GM23338 (cell line): ENCODE results near the gene CD99L2. TPM values are rescaled to one million over a fixed set of nuclear protein-coding genes. Genes with fewer than 3 reads are reported as not detected.

Experiments
- ATAC-seq: fragments of 200-7000 bp; cut with Tn5 transposase; 3 replicates; pipeline ENCODE4 v1.9.1; 2020
- DNase-seq: peaks from one replicate; pipeline ENCODE4 v3.0.0-alpha.2; 2015; ENCODE audit warnings: low spot score
- H2AFZ ChIP-seq: fragments of 200-600 bp; sonication (generic); 2 replicates; pipeline ENCODE4 v1.8.0; 2016; ENCODE audit warnings: antibody characterized with exemption, mild to moderate bottlenecking, moderate library complexity
- H3F3A ChIP-seq: fragments of 200-600 bp; sonication (generic); replicated peaks from 2 replicates; pipeline ENCODE4 v1.8.0; 2017; ENCODE audit warnings: antibody characterized with exemption, mixed run types, low read depth
- H3K27ac ChIP-seq: fragments of 200-600 bp; sonication (generic); 2 replicates; pipeline ENCODE4 v1.6.1; 2016; ENCODE audit warnings: low read depth
- H3K27me3 ChIP-seq: fragments of 200-600 bp; sonication (generic); 2 replicates; pipeline ENCODE4 v1.8.0; 2016; ENCODE audit warnings: mild to moderate bottlenecking, mixed run types, moderate library complexity; ENCODE audit not compliant: insufficient read depth
- H3K36me3 ChIP-seq: fragments of 200-600 bp; sonication (generic); 2 replicates; pipeline ENCODE4 v1.8.0; 2016; ENCODE audit warnings: mild to moderate bottlenecking; ENCODE audit not compliant: insufficient read depth
- H3K4me1 ChIP-seq: fragments of 200-600 bp; sonication (generic); 2 replicates; pipeline ENCODE4 v1.8.0; 2016; ENCODE audit warnings: mild to moderate bottlenecking, moderate library complexity; ENCODE audit not compliant: insufficient read depth
- H3K4me2 ChIP-seq: fragments of 200-600 bp; sonication (generic); 2 replicates; pipeline ENCODE4 v1.7.1; 2017; ENCODE audit warnings: mixed run types
- H3K4me3 ChIP-seq: fragments of 200-600 bp; sonication (generic); 2 replicates; pipeline ENCODE4 v1.6.1; 2016; ENCODE audit warnings: mixed run types
- H3K79me2 ChIP-seq: fragments of 200-600 bp; sonication (generic); replicated peaks from 2 replicates; pipeline ENCODE4 v1.8.0; 2017; ENCODE audit warnings: mild to moderate bottlenecking; ENCODE audit not compliant: insufficient read depth
- H3K9me2 ChIP-seq: fragments of 200-600 bp; sonication (generic); 2 replicates; pipeline ENCODE4 v1.8.0; 2017; ENCODE audit not compliant: insufficient read depth
- H4K20me1 ChIP-seq: fragments of 200-600 bp; sonication (generic); replicated peaks from 2 replicates; pipeline ENCODE4 v1.8.0; 2017; ENCODE audit warnings: mild to moderate bottlenecking; ENCODE audit not compliant: insufficient read depth
- H3K27ac Mint-ChIP-seq: 2 replicates; pipeline ENCODE4 v1.8.0; 2020; ENCODE audit warnings: inconsistent platforms, mild to moderate bottlenecking, moderate library complexity, mixed read lengths
- H3K27me3 Mint-ChIP-seq: 3 replicates; pipeline ENCODE4 v1.8.0; 2022; ENCODE audit warnings: low read depth, mild to moderate bottlenecking, moderate library complexity, mixed read lengths, inconsistent platforms; ENCODE audit not compliant: insufficient read depth, poor library complexity
- H3K36me3 Mint-ChIP-seq: 3 replicates; pipeline ENCODE4 v1.8.0; 2021; ENCODE audit warnings: low read depth, mild to moderate bottlenecking, inconsistent platforms, moderate library complexity, mixed read lengths
- H3K4me1 Mint-ChIP-seq: 3 replicates; pipeline ENCODE4 v1.8.0; 2020; ENCODE audit warnings: mild to moderate bottlenecking, inconsistent platforms, mixed read lengths
- H3K4me3 Mint-ChIP-seq: 3 replicates; pipeline ENCODE4 v1.8.0; 2021; ENCODE audit warnings: moderate library complexity, mild to moderate bottlenecking, inconsistent platforms, mixed read lengths
- H3K9me3 Mint-ChIP-seq: 3 replicates; pipeline ENCODE4 v1.8.0; 2020; ENCODE audit warnings: moderate library complexity, mild to moderate bottlenecking, inconsistent platforms, mixed read lengths
- CREB1 ChIP-seq: fragments of 250-450 bp; sonication (Bioruptor Pico); IDR thresholded peaks from 2 replicates; pipeline ENCODE4 v1.5.0; 2020; ENCODE audit warnings: low read depth, mild to moderate bottlenecking, moderate library complexity
- EZH2 ChIP-seq: fragments of 200-600 bp; sonication (generic); IDR thresholded peaks from one replicate; pipeline ENCODE4 v1.8.0; 2017; ENCODE audit warnings: antibody characterized with exemption, mild to moderate bottlenecking, low read depth; ENCODE audit not compliant: unreplicated experiment
- EZH2phosphoT487 ChIP-seq: fragments of 200-600 bp; sonication (generic); IDR thresholded peaks from one replicate; pipeline ENCODE4 v1.8.1; 2018; ENCODE audit warnings: antibody characterized with exemption; ENCODE audit not compliant: unreplicated experiment
- JUNB ChIP-seq: IDR thresholded peaks from one replicate; pipeline ENCODE4 v1.6.1; 2016; ENCODE audit warnings: antibody characterized with exemption; ENCODE audit not compliant: unreplicated experiment
- NANOG ChIP-seq: IDR thresholded peaks from 2 replicates; pipeline ENCODE4 v1.6.1; 2016; ENCODE audit warnings: antibody characterized with exemption, borderline replicate concordance
- POLR2AphosphoS5 ChIP-seq: IDR thresholded peaks from 2 replicates; pipeline ENCODE4 v1.6.1; 2016; ENCODE audit warnings: antibody characterized with exemption, low read depth
- STAT1 ChIP-seq: IDR thresholded peaks from one replicate; pipeline ENCODE4 v1.6.1; 2016; ENCODE audit warnings: antibody characterized with exemption; ENCODE audit not compliant: unreplicated experiment
- ZNF331 ChIP-seq: fragments of 250-450 bp; sonication (Bioruptor Pico); IDR thresholded peaks from 2 replicates; pipeline ENCODE4 v1.5.0; 2020; ENCODE audit warnings: low read depth, mild to moderate bottlenecking, moderate library complexity
- polyA plus RNA-seq: library from polyadenylated mRNA; unstranded; fragments of >200 nt; fragmentation: Nextera tagmentation; extraction: Ambion mirVana; gene quantifications from 2 replicates; pipeline ENCODE4 v1.2.1, GENCODE V29; 2016
- total RNA-seq: library from RNA; depleted of rRNA; stranded (reverse); fragments of >200 nt; shearing (Covaris generic); gene quantifications from 2 replicates; pipeline ENCODE4 v1.2.3, GENCODE V29; 2014
- TF ChIP-seq, protein P1 (sequence below), 2 experiments: fragments of 200-600 bp in 1 of 2; sonication (generic) in 1 of 2; conservative IDR thresholded peaks; 2 replicates each; pipeline versions ENCODE4 v1.5.1 to v1.6.1; 2016 to 2017; ENCODE audit warnings: antibody characterized with exemption in 2 of 2, low read depth in 2 of 2, mild to moderate bottlenecking in 2 of 2, moderate library complexity in 1 of 2
- TF ChIP-seq, protein P2 (sequence below): IDR thresholded peaks from 2 replicates; pipeline ENCODE4 v1.6.1; 2016; ENCODE audit warnings: antibody characterized with exemption
- TF ChIP-seq, protein P3 (sequence below): IDR thresholded peaks from one replicate; pipeline ENCODE4 v1.6.1; 2018; ENCODE audit warnings: antibody characterized with exemption; ENCODE audit not compliant: unreplicated experiment

Gene CD99L2
- total and polyA plus RNA-seq, 2 experiments from 2014 or later, result 2.6 to 6.4 TPM

DNA sequence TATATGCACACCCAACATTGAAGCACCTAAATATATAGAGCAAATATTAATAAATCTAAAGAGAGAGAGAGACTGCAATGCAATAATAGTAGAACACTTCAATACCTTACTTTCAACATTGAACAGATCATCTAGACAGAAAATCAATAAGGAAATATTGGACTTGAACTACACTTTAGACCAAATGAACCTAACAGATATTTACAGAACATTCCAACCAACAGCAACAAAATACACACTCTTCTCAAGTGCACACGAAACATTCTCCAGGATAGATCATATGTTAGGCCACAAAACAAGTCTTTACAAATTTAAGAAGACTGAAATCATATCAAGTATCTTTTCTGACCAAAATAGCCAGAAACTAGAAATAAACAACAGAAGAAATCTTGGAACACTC lies 66.6 kb downstream of the CD99L2 start:
- no peak for TF ChIP-seq STAT1
- TF ChIP-seq, protein P1, sequence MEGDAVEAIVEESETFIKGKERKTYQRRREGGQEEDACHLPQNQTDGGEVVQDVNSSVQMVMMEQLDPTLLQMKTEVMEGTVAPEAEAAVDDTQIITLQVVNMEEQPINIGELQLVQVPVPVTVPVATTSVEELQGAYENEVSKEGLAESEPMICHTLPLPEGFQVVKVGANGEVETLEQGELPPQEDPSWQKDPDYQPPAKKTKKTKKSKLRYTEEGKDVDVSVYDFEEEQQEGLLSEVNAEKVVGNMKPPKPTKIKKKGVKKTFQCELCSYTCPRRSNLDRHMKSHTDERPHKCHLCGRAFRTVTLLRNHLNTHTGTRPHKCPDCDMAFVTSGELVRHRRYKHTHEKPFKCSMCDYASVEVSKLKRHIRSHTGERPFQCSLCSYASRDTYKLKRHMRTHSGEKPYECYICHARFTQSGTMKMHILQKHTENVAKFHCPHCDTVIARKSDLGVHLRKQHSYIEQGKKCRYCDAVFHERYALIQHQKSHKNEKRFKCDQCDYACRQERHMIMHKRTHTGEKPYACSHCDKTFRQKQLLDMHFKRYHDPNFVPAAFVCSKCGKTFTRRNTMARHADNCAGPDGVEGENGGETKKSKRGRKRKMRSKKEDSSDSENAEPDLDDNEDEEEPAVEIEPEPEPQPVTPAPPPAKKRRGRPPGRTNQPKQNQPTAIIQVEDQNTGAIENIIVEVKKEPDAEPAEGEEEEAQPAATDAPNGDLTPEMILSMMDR (conservative IDR thresholded peaks at IDR 0.05; ENCODE audit: low read depth in 2 of 2), result no peak
- TF ChIP-seq, protein P2, sequence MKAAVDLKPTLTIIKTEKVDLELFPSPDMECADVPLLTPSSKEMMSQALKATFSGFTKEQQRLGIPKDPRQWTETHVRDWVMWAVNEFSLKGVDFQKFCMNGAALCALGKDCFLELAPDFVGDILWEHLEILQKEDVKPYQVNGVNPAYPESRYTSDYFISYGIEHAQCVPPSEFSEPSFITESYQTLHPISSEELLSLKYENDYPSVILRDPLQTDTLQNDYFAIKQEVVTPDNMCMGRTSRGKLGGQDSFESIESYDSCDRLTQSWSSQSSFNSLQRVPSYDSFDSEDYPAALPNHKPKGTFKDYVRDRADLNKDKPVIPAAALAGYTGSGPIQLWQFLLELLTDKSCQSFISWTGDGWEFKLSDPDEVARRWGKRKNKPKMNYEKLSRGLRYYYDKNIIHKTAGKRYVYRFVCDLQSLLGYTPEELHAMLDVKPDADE, result no peak
- no peak for TF ChIP-seq ZNF331 (CRISPR knock-in tag)
- no peak for TF ChIP-seq EZH2phosphoT487
- TF ChIP-seq, protein P3, sequence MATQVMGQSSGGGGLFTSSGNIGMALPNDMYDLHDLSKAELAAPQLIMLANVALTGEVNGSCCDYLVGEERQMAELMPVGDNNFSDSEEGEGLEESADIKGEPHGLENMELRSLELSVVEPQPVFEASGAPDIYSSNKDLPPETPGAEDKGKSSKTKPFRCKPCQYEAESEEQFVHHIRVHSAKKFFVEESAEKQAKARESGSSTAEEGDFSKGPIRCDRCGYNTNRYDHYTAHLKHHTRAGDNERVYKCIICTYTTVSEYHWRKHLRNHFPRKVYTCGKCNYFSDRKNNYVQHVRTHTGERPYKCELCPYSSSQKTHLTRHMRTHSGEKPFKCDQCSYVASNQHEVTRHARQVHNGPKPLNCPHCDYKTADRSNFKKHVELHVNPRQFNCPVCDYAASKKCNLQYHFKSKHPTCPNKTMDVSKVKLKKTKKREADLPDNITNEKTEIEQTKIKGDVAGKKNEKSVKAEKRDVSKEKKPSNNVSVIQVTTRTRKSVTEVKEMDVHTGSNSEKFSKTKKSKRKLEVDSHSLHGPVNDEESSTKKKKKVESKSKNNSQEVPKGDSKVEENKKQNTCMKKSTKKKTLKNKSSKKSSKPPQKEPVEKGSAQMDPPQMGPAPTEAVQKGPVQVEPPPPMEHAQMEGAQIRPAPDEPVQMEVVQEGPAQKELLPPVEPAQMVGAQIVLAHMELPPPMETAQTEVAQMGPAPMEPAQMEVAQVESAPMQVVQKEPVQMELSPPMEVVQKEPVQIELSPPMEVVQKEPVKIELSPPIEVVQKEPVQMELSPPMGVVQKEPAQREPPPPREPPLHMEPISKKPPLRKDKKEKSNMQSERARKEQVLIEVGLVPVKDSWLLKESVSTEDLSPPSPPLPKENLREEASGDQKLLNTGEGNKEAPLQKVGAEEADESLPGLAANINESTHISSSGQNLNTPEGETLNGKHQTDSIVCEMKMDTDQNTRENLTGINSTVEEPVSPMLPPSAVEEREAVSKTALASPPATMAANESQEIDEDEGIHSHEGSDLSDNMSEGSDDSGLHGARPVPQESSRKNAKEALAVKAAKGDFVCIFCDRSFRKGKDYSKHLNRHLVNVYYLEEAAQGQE, result no peak
- TF ChIP-seq CREB1, result no peak
- TF ChIP-seq NANOG, result no peak
- no peak for TF ChIP-seq JUNB
- Histone ChIP-seq H3K79me2 (0 out of 2 replicates have a peak, but pooled peaks cover 11% of the 10 kb centered on the region), H3K27ac (no peak overlapping the region), H3K9me2 (no peaks in the 10 kb centered on the region), H3F3A (no peaks in the 10 kb centered on the region), H2AFZ (no peak overlapping the region), H3K4me3 (no peak overlapping the region), H3K4me1 (no peaks in the 10 kb centered on the region), H3K4me2 (no peak overlapping the region), H3K36me3 (no peaks in the 10 kb centered on the region), H3K27me3 (no peaks in the 10 kb centered on the region), H4K20me1 (no peaks in the 10 kb centered on the region)
- peaks cover 2% of the 10 kb centered on the region for H3K27me3 Mint-ChIP-seq
- H3K9me3 Mint-ChIP-seq, result peaks cover 7% of the 10 kb centered on the region; the same call in 2 of the 3 replicates
- peaks cover 14% of the 10 kb centered on the region; the same call in 2 of the 3 replicates for H3K36me3 Mint-ChIP-seq
- DNase-seq (no peak), ATAC-seq (no peak)
- no peak overlapping the region for H3K4me3 Mint-ChIP-seq
- H3K4me1 Mint-ChIP-seq, result no peaks in the 10 kb centered on the region
- H3K27ac Mint-ChIP-seq, result peak overlapping the region; percentile 39; the same call in 1 of the 2 replicates

DNA sequence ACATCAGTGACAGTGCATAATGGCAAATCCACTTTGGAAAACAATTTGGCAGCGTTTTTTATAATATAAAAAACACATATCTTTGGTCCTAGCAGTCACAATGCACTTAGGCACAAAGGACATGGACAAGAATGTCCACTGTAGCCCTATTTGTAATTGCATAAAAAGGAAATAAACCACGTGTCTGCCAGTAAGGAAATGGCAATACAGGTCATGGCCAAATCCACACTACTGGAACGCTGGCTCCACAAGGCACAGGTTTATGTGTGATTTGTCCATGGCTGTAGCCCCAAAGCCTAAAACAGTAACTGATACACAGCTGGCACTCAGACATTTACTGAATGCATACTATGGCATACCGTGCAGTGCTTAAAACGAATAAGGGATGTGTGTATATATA lies 69.7 kb downstream of the CD99L2 start:
- Mint-ChIP-seq H3K36me3 (peaks cover 17% of the 10 kb centered on the region; the same call in 2 of the 3 replicates), H3K27ac (no peak overlapping the region), H3K4me1 (no peaks in the 10 kb centered on the region), H3K4me3 (no peak overlapping the region), H3K9me3 (peaks cover 2% of the 10 kb centered on the region; the same call in 1 of the 3 replicates), H3K27me3 (peaks cover 2% of the 10 kb centered on the region)
- H3K36me3 ChIP-seq, result no peaks in the 10 kb centered on the region
- no peak for DNase-seq
- H2AFZ ChIP-seq, result no peak overlapping the region
- H3K4me1 ChIP-seq, result no peaks in the 10 kb centered on the region
- H4K20me1 ChIP-seq, result no peaks in the 10 kb centered on the region
- H3K4me2 ChIP-seq, result no peak overlapping the region
- H3K27me3 ChIP-seq, result no peaks in the 10 kb centered on the region
- 0 out of 2 replicates have a peak, but pooled peaks cover 7% of the 10 kb centered on the region for H3K79me2 ChIP-seq
- no peak for ATAC-seq
- H3K4me3 ChIP-seq, result no peak overlapping the region
- H3K9me2 ChIP-seq, result no peaks in the 10 kb centered on the region
- H3F3A ChIP-seq, result no peaks in the 10 kb centered on the region
- no peak overlapping the region for H3K27ac ChIP-seq
- TF ChIP-seq CREB1, result no peak
- no peak for TF ChIP-seq EZH2
- TF ChIP-seq POLR2AphosphoS5, result no peak
- no peak for TF ChIP-seq NANOG
